IMR-90 (cell line): ENCODE results near the gene MS4A5. TPM values are rescaled to one million over a fixed set of nuclear protein-coding genes. Genes with fewer than 3 reads are reported as not detected.

ENCODE experiments used
- ATAC-seq: fragments of 200-7000 bp; cut with Tn5 transposase; 2 replicates; pipeline ENCODE4 v1.9.1; 2020; ENCODE audit warnings: low read depth, mild to moderate bottlenecking, moderate library complexity
- BruUV-seq: library from RNA; stranded (reverse); fragments of 400-500 nt; replicated peaks from 2 replicates; lab custom pipeline; 2021; lab: Mats Ljungman, UMichigan
- CTCF ChIA-PET: fragments of 300-600 bp; formaldehyde crosslinking; extraction: SDS; loops from one replicate; lab custom pipeline; 2021; ENCODE audit warnings: antibody characterized with exemption; lab: Yijun Ruan, JAX
- POLR2A ChIA-PET: fragments of 300-600 bp; sonication (Branson Sonifier 250); formaldehyde crosslinking; loops from one replicate; lab custom pipeline; 2022; ENCODE audit warnings: antibody characterized with exemption; ENCODE audit not compliant: unreplicated experiment; lab: Charles Lee
- DNase-seq: peaks from one replicate; pipeline ENCODE4 v3.0.0; 2013
- H2AFZ ChIP-seq: replicated peaks from 2 replicates; pipeline ENCODE3; 2013; ENCODE audit warnings: low read length, mild to moderate bottlenecking; ENCODE audit not compliant: poor library complexity
- H2AK5ac ChIP-seq: 2 replicates; pipeline ENCODE4 v1.6.1; 2013; ENCODE audit warnings: low read depth, low read length, inconsistent platforms
- H2AK9ac ChIP-seq: replicated peaks from 2 replicates; pipeline ENCODE3; 2013; ENCODE audit warnings: mild to moderate bottlenecking, low read depth, low read length, moderate library complexity; ENCODE audit not compliant: poor library complexity
- H2BK120ac ChIP-seq: 2 replicates; pipeline ENCODE4 v1.6.1; 2013; ENCODE audit warnings: low read depth, low read length, inconsistent platforms
- H2BK15ac ChIP-seq: 3 replicates; pipeline ENCODE4 v1.6.1; 2013; ENCODE audit warnings: low read depth, low read length, inconsistent platforms
- H2BK20ac ChIP-seq: 2 replicates; pipeline ENCODE4 v1.6.1; 2013; ENCODE audit warnings: low read depth, mild to moderate bottlenecking, inconsistent platforms, low read length, moderate library complexity
- H2BK5ac ChIP-seq: 2 replicates; pipeline ENCODE4 v1.6.1; 2013; ENCODE audit warnings: mild to moderate bottlenecking, low read depth, low read length, inconsistent platforms; ENCODE audit not compliant: poor library complexity, severe bottlenecking
- H3K14ac ChIP-seq: replicated peaks from 2 replicates; pipeline ENCODE4 v1.6.1; 2013; ENCODE audit warnings: low read depth, low read length, inconsistent platforms
- H3K18ac ChIP-seq: 2 replicates; pipeline ENCODE4 v1.6.1; 2013; ENCODE audit warnings: low read depth, low read length, control low read depth
- H3K23ac ChIP-seq: 2 replicates; pipeline ENCODE4 v1.6.1; 2013; ENCODE audit warnings: low read depth, low read length, inconsistent platforms
- H3K27ac ChIP-seq: 2 replicates; pipeline ENCODE4 v1.5.1; 2013; ENCODE audit warnings: mild to moderate bottlenecking, control low read depth, low read length; ENCODE audit not compliant: insufficient read depth
- H3K27me3 ChIP-seq: 2 replicates; pipeline ENCODE4 v1.6.1; 2013; ENCODE audit warnings: low read length; ENCODE audit not compliant: control insufficient read depth, insufficient read depth
- H3K36me3 ChIP-seq: 2 replicates; pipeline ENCODE4 v1.6.1; 2013; ENCODE audit warnings: low read length, mixed read lengths; ENCODE audit not compliant: control insufficient read depth, insufficient read depth
- H3K4ac ChIP-seq: 2 replicates; pipeline ENCODE4 v1.6.1; 2013; ENCODE audit warnings: low read depth, low read length, inconsistent platforms
- H3K4me1 ChIP-seq: 2 replicates; pipeline ENCODE4 v1.6.1; 2013; ENCODE audit warnings: low read length, mixed read lengths; ENCODE audit not compliant: control insufficient read depth, insufficient read depth
- H3K4me2 ChIP-seq: 2 replicates; pipeline ENCODE4 v1.6.1; 2013; ENCODE audit warnings: low read depth, mild to moderate bottlenecking, control low read depth, low read length, moderate library complexity
- H3K4me3 ChIP-seq: 2 replicates; pipeline ENCODE4 v1.5.1; 2013; ENCODE audit warnings: low read depth, mild to moderate bottlenecking, control low read depth, low read length, moderate library complexity; ENCODE audit not compliant: insufficient read depth
- H3K56ac ChIP-seq: 2 replicates; pipeline ENCODE4 v1.6.1; 2013; ENCODE audit warnings: low read length, inconsistent platforms; ENCODE audit not compliant: insufficient read depth; ENCODE audit errors: extremely low read depth
- H3K79me1 ChIP-seq, 2 experiments: 2 replicates each; pipeline ENCODE4 v1.6.1; 2013; ENCODE audit warnings: low read length in 2 of 2, inconsistent platforms in 1 of 2, low read depth in 1 of 2
- H3K9ac ChIP-seq: 2 replicates; pipeline ENCODE4 v1.6.1; 2013; ENCODE audit warnings: low read depth, low read length, control low read depth
- H3K9me1 ChIP-seq: 2 replicates; pipeline ENCODE4 v1.6.1; 2013; ENCODE audit warnings: low read length, inconsistent platforms; ENCODE audit not compliant: insufficient read depth
- H3K9me3 ChIP-seq: 2 replicates; pipeline ENCODE4 v1.6.1; 2013; ENCODE audit warnings: low read length; ENCODE audit not compliant: control insufficient read depth, insufficient read depth
- H4K20me1 ChIP-seq: 2 replicates; pipeline ENCODE4 v1.6.1; 2013; ENCODE audit warnings: low read length, inconsistent platforms; ENCODE audit not compliant: insufficient read depth
- H4K5ac ChIP-seq: 2 replicates; pipeline ENCODE4 v1.6.1; 2013; ENCODE audit warnings: mild to moderate bottlenecking, low read depth, low read length, control low read depth
- H4K8ac ChIP-seq, 2 experiments: 2 replicates each; pipeline ENCODE4 v1.6.1; 2013; ENCODE audit warnings: low read depth in 2 of 2, low read length in 2 of 2, control low read depth in 1 of 2, inconsistent platforms in 1 of 2
- H4K91ac ChIP-seq: 2 replicates; pipeline ENCODE4 v1.6.1; 2013; ENCODE audit warnings: low read depth, low read length, inconsistent platforms; ENCODE audit not compliant: insufficient read depth
- BHLHE40 ChIP-seq: fragments of 150-350 bp; IDR thresholded peaks from 2 replicates; pipeline ENCODE4 v1.6.1; 2016; ENCODE audit warnings: mild to moderate bottlenecking, low read depth, low read length
- CEBPB ChIP-seq: IDR thresholded peaks from 2 replicates; pipeline ENCODE4 v1.6.1; 2012; ENCODE audit warnings: low read depth, low read length, improper control_type of control experiment
- CHD1 ChIP-seq: IDR thresholded peaks from 2 replicates; pipeline ENCODE4 v1.6.1; 2012; ENCODE audit warnings: low read depth, low read length, improper control_type of control experiment
- CTCF ChIP-seq: conservative IDR thresholded peaks from 2 replicates; pipeline ENCODE4 v1.5.1; 2012; ENCODE audit warnings: mild to moderate bottlenecking, low read depth, low read length, improper control_type of control experiment
- ELK1 ChIP-seq: fragments of 150-350 bp; IDR thresholded peaks from 2 replicates; pipeline ENCODE4 v1.6.1; 2016; ENCODE audit warnings: low read depth, mild to moderate bottlenecking, low read length, moderate library complexity, borderline replicate concordance
- FOS ChIP-seq: fragments of 150-350 bp; IDR thresholded peaks from 2 replicates; pipeline ENCODE4 v1.6.1; 2016; ENCODE audit warnings: low read depth, low read length
- MAZ ChIP-seq: IDR thresholded peaks from 2 replicates; pipeline ENCODE4 v1.6.1; 2012; ENCODE audit warnings: low read depth, mild to moderate bottlenecking, low read length, improper control_type of control experiment, moderate library complexity, borderline replicate concordance
- MXI1 ChIP-seq: IDR thresholded peaks from 2 replicates; pipeline ENCODE4 v1.6.1; 2012; ENCODE audit warnings: low read depth, mild to moderate bottlenecking, low read length, moderate library complexity, borderline replicate concordance
- NFE2L2 ChIP-seq: fragments of 150-350 bp; IDR thresholded peaks from 2 replicates; pipeline ENCODE4 v1.6.1; 2016; ENCODE audit warnings: low read depth, mild to moderate bottlenecking, low read length
- POLR2A ChIP-seq: IDR thresholded peaks from 2 replicates; pipeline ENCODE4 v1.6.1; 2012; ENCODE audit warnings: mild to moderate bottlenecking, low read depth, low read length
- RAD21 ChIP-seq: IDR thresholded peaks from 2 replicates; pipeline ENCODE4 v1.6.1; 2012; ENCODE audit warnings: low read length, improper control_type of control experiment
- RFX5 ChIP-seq: IDR thresholded peaks from 2 replicates; pipeline ENCODE4 v1.8.0; 2012; ENCODE audit warnings: low read depth, mild to moderate bottlenecking, low read length, moderate library complexity
- SMC3 ChIP-seq: fragments of 150-350 bp; IDR thresholded peaks from 2 replicates; pipeline ENCODE4 v1.6.1; 2016; ENCODE audit warnings: low read depth, mild to moderate bottlenecking, antibody characterized with exemption, low read length, moderate library complexity
- USF2 ChIP-seq: fragments of 150-350 bp; IDR thresholded peaks from 2 replicates; pipeline ENCODE4 v1.6.1; 2017; ENCODE audit warnings: mild to moderate bottlenecking, antibody characterized with exemption, low read length, low read depth
- WGBS, 2 experiments: methylation state at CpG; one replicate each; pipeline versions ENCODE4 v1.1.5 to v1.1.7; 2013; ENCODE audit warnings: missing lambda C conversion rate in 2 of 2; ENCODE audit not compliant: insufficient read length in 1 of 2; ENCODE audit errors: extremely low coverage in 2 of 2; 5-methylcytosine and 5-hydroxymethylcytosine counted together
- dilution Hi-C: fragments of 300-500 bp; cut with HindIII; formaldehyde crosslinking; loops from one replicate; pipeline ENCODE4 v1.14.3; 2018; ENCODE audit warnings: low sequenced_read_pairs; ENCODE audit not compliant: unreplicated experiment
- in situ Hi-C: fragments of 300-500 bp; cut with MboI; formaldehyde crosslinking; loops from 3 replicates; pipeline ENCODE4 v1.14.3; 2019; ENCODE audit warnings: low sequenced_read_pairs, inconsistent platforms, mixed read lengths
- intact Hi-C: fragments of 100-400 bp; cut with micrococcal nuclease; formaldehyde crosslinking; loops from 2 replicates; pipeline ENCODE4 v1.10.0; 2022
- polyA plus RNA-seq, 3 experiments: library from polyadenylated mRNA; depleted of rRNA; stranded (reverse); fragments of >200 nt; gene quantifications; 2 replicates each; pipeline ENCODE4 v1.2.3, GENCODE V29; 2012; ENCODE audit warnings: low replicate concordance in 1 of 3
- total RNA-seq: library from RNA; depleted of rRNA; stranded (reverse); fragments of >200 nt; gene quantifications from 2 replicates; pipeline ENCODE4 v1.2.3, GENCODE V29; 2012

MS4A5 gene
- total and polyA plus RNA-seq, 2 of the 4 experiments (the other 2 are of a cell fraction), result not detected

GRCh38 chr11:60468829-60469228 is 39.5 kb downstream of the MS4A5 start:
- no peak for ATAC-seq
- POLR2A ChIA-PET, result no interaction called here

More at GRCh38 chr11:60468829-60469228, 39.5 kb downstream of the MS4A5 start:
- H3K4me1 ChIP-seq, result no peaks in the 10 kb centered on the region
- no peak overlapping the region for H3K27ac ChIP-seq
- no peak overlapping the region for H2BK120ac ChIP-seq
- no peak overlapping the region for H3K56ac ChIP-seq
- no peak for TF ChIP-seq POLR2A
- no peak for TF ChIP-seq ELK1
- TF ChIP-seq NFE2L2, result no peak
- TF ChIP-seq FOS, result no peak
- no peak for TF ChIP-seq MAZ
- no peak for TF ChIP-seq RFX5
- TF ChIP-seq BHLHE40, result no peak
- TF ChIP-seq MXI1, result no peak
- no peak for TF ChIP-seq CTCF
- TF ChIP-seq USF2, result no peak
- no peak for TF ChIP-seq CHD1
- TF ChIP-seq RAD21, result no peak
- TF ChIP-seq SMC3, result no peak
- TF ChIP-seq CEBPB, result no peak
- in situ Hi-C loops, result no loop called here
- H4K20me1 ChIP-seq, result no peaks in the 10 kb centered on the region
- H3K4me2 ChIP-seq, result no peak overlapping the region
- no TSS peak for BruUV-seq
- no peak overlapping the region for H3K14ac ChIP-seq
- intact Hi-C loops, result no loop called here
- no peak overlapping the region for H3K18ac ChIP-seq
- H4K91ac ChIP-seq, result no peak overlapping the region
- no peak overlapping the region for H2BK5ac ChIP-seq
- 0 out of 2 replicates have a peak, but pooled peaks cover 2% of the 10 kb centered on the region for H3K9me3 ChIP-seq
- no peak overlapping the region for H4K8ac ChIP-seq
- no peak overlapping the region for H2AK5ac ChIP-seq
- WGBS, 2 experiments, result no CpG with 5 or more reads among the region's 2 CpGs
- H3K9me1 ChIP-seq, result no peaks in the 10 kb centered on the region
- CTCF ChIA-PET, result no interaction called here
- H3K79me1 ChIP-seq, result no peaks in the 10 kb centered on the region
- no peaks in the 10 kb centered on the region for H3K27me3 ChIP-seq
- H3K9ac ChIP-seq, result no peak overlapping the region
- no peak overlapping the region for H4K5ac ChIP-seq
- H2BK15ac ChIP-seq, result no peak overlapping the region
- no peak overlapping the region for H2AFZ ChIP-seq
- dilution Hi-C loops, result no loop called here
- no peaks in the 10 kb centered on the region for H3K36me3 ChIP-seq
- DNase-seq, result no peak
- H3K23ac ChIP-seq, result no peak overlapping the region
- H3K4ac ChIP-seq, result no peak overlapping the region
- no peak overlapping the region for H2AK9ac ChIP-seq
- no peak overlapping the region for H2BK20ac ChIP-seq
- no peak overlapping the region for H3K4me3 ChIP-seq
